Liver (tissue), 9 donors: ENCODE measurements around the gene LY6G6C. TPM values are rescaled to one million over a fixed set of nuclear protein-coding genes. Genes with fewer than 3 reads are reported as not detected.

Experiments used
- DNase-seq: peaks from one replicate; pipeline ENCODE4 v3.0.0-alpha.2; 2017; ENCODE audit warnings: low spot score
- H3K27ac ChIP-seq, 2 donors: one replicate each; pipeline ENCODE4 v1.7.0; 2013; ENCODE audit warnings: inconsistent platforms in 2 of 2, low read length in 2 of 2, control low read depth in 1 of 2, low read depth in 1 of 2, mild to moderate bottlenecking in 1 of 2
- H3K27me3 ChIP-seq, 4 donors: one replicate each; pipeline versions ENCODE4 v1.6.1 to v1.7.0; 2013; ENCODE audit warnings: low read length in 3 of 4, inconsistent platforms in 1 of 4, mild to moderate bottlenecking in 1 of 4, moderate library complexity in 1 of 4; ENCODE audit not compliant: control insufficient read depth in 4 of 4, insufficient read depth in 4 of 4
- H3K36me3 ChIP-seq, 4 donors: one replicate each; pipeline versions ENCODE4 v1.6.1 to v1.7.0; 2013; ENCODE audit warnings: low read length in 3 of 4, mild to moderate bottlenecking in 3 of 4, low read depth in 1 of 4, moderate library complexity in 1 of 4; ENCODE audit not compliant: control insufficient read depth in 4 of 4, insufficient read depth in 3 of 4
- H3K4me1 ChIP-seq, 4 donors: one replicate each; pipeline versions ENCODE4 v1.6.1 to v1.7.0; 2013; ENCODE audit warnings: low read length in 3 of 4, mild to moderate bottlenecking in 3 of 4, moderate library complexity in 1 of 4; ENCODE audit not compliant: control insufficient read depth in 4 of 4, insufficient read depth in 4 of 4
- H3K4me3 ChIP-seq, 3 donors: one replicate each; pipeline versions ENCODE4 v1.6.1 to v1.7.0; 2013; ENCODE audit warnings: low read length in 3 of 3, control low read depth in 1 of 3, low read depth in 1 of 3, mild to moderate bottlenecking in 1 of 3
- H3K9ac ChIP-seq, 2 donors: one replicate each; pipeline ENCODE4 v1.7.0; 2013; ENCODE audit warnings: low read length in 2 of 2, mild to moderate bottlenecking in 2 of 2, moderate library complexity in 2 of 2, control low read depth in 1 of 2, low read depth in 1 of 2
- H3K9me3 ChIP-seq, 4 donors: one replicate each; pipeline versions ENCODE4 v1.6.1 to v1.7.0; 2013; ENCODE audit warnings: low read length in 3 of 4; ENCODE audit not compliant: control insufficient read depth in 4 of 4
- CTCF ChIP-seq: fragments of 150-350 bp; IDR thresholded peaks from 2 replicates; pipeline ENCODE4 v1.5.1; 2017; ENCODE audit warnings: improper control_type of control experiment, low read depth, low read length; ENCODE audit not compliant: missing input control
- EGR1 ChIP-seq, 2 donors: IDR thresholded peaks; 2 replicates each; pipeline ENCODE4 v1.6.1; 2016 to 2018; ENCODE audit warnings: antibody characterized with exemption in 2 of 2, low read depth in 2 of 2
- FOXA1 ChIP-seq: IDR thresholded peaks from 2 replicates; pipeline ENCODE4 v1.6.1; 2016; ENCODE audit warnings: antibody characterized with exemption
- FOXA2 ChIP-seq: IDR thresholded peaks from 2 replicates; pipeline ENCODE4 v1.6.1; 2016; ENCODE audit warnings: antibody characterized with exemption
- HNF4A ChIP-seq, 2 donors: conservative IDR thresholded peaks; 2 replicates each; pipeline ENCODE4 v1.6.1; 2016; ENCODE audit warnings: antibody characterized with exemption in 2 of 2, mild to moderate bottlenecking in 2 of 2
- HNF4G ChIP-seq: IDR thresholded peaks from 2 replicates; pipeline ENCODE4 v1.6.1; 2016; ENCODE audit warnings: antibody characterized with exemption
- JUND ChIP-seq, 2 donors: IDR thresholded peaks; 2 replicates each; pipeline ENCODE4 v1.6.1; 2016; ENCODE audit warnings: antibody characterized with exemption in 2 of 2
- NR2F2 ChIP-seq: IDR thresholded peaks from 2 replicates; pipeline ENCODE4 v1.6.1; 2016; ENCODE audit warnings: antibody characterized with exemption
- RAD21 ChIP-seq, 2 donors: IDR thresholded peaks; 2 replicates each; pipeline ENCODE4 v1.6.1; 2016; ENCODE audit warnings: antibody characterized with exemption in 2 of 2, mild to moderate bottlenecking in 2 of 2
- RXRA ChIP-seq, 2 donors: IDR thresholded peaks; 2 replicates each; pipeline ENCODE4 v1.6.1; 2017 to 2018; ENCODE audit warnings: antibody characterized with exemption in 2 of 2, mild to moderate bottlenecking in 1 of 2
- SP1 ChIP-seq: IDR thresholded peaks from 2 replicates; pipeline ENCODE4 v1.6.1; 2018; ENCODE audit warnings: antibody characterized with exemption, mild to moderate bottlenecking
- TAF1 ChIP-seq: conservative IDR thresholded peaks from 2 replicates; pipeline ENCODE4 v1.6.1; 2016; ENCODE audit warnings: antibody characterized with exemption, mild to moderate bottlenecking
- YY1 ChIP-seq: IDR thresholded peaks from 2 replicates; pipeline ENCODE4 v1.6.1; 2016; ENCODE audit warnings: antibody characterized with exemption, mild to moderate bottlenecking
- WGBS: extraction: QIAGEN DNeasy Blood & Tissue Kit; methylation state at CpG from one replicate; pipeline ENCODE4 v1.1.7; 2013; 5-methylcytosine and 5-hydroxymethylcytosine counted together
- polyA plus RNA-seq, 2 donors: library from polyadenylated mRNA; stranded (reverse) in 1 of 2; unstranded in 1 of 2; fragments of 200-250 nt in 1 of 2; fragments of >200 nt in 1 of 2; fragmentation: Nextera tagmentation in 1 of 2; extraction: Ambion mirVana in 1 of 2; gene quantifications; one replicate each; pipeline versions ENCODE4 v1.2.1 to v1.2.3, GENCODE V29; 2013 to 2015
- total RNA-seq, 2 donors: library from RNA; depleted of rRNA; stranded (reverse); fragments of >200 nt; gene quantifications; one replicate each; pipeline ENCODE4 v1.2.3, GENCODE V29; 2014
- TF ChIP-seq, protein P1 (sequence below): IDR thresholded peaks from 2 replicates; pipeline ENCODE4 v1.6.1; 2016; ENCODE audit warnings: antibody characterized with exemption, mild to moderate bottlenecking
- TF ChIP-seq, protein P2 (sequence below): IDR thresholded peaks from 2 replicates; pipeline ENCODE4 v1.6.1; 2016; ENCODE audit warnings: antibody characterized with exemption
- TF ChIP-seq, protein P3 (sequence below): IDR thresholded peaks from 2 replicates; pipeline ENCODE4 v1.6.1; 2016; ENCODE audit warnings: antibody characterized with exemption
- TF ChIP-seq, protein P4 (sequence below): IDR thresholded peaks from 2 replicates; pipeline ENCODE4 v1.6.1; 2016; ENCODE audit warnings: antibody characterized with exemption
- donor health status: healthy.
- donor health status: healthy.
- donor health status: healthy.
- donor health status: healthy.
- donor health status: healthy.

The LY6G6C gene
- total and polyA plus RNA-seq, 4 donors: not detected

GRCh38 chr6:31737991-31738979, 16.7 kb upstream of the LY6G6C start:
- no peaks in the 10 kb centered on the region for H3K9me3 ChIP-seq
- peak overlapping the region; percentile 3 to 74 for H3K9ac ChIP-seq
- H3K4me3 ChIP-seq: no peak overlapping the region
- TF ChIP-seq, protein P1, sequence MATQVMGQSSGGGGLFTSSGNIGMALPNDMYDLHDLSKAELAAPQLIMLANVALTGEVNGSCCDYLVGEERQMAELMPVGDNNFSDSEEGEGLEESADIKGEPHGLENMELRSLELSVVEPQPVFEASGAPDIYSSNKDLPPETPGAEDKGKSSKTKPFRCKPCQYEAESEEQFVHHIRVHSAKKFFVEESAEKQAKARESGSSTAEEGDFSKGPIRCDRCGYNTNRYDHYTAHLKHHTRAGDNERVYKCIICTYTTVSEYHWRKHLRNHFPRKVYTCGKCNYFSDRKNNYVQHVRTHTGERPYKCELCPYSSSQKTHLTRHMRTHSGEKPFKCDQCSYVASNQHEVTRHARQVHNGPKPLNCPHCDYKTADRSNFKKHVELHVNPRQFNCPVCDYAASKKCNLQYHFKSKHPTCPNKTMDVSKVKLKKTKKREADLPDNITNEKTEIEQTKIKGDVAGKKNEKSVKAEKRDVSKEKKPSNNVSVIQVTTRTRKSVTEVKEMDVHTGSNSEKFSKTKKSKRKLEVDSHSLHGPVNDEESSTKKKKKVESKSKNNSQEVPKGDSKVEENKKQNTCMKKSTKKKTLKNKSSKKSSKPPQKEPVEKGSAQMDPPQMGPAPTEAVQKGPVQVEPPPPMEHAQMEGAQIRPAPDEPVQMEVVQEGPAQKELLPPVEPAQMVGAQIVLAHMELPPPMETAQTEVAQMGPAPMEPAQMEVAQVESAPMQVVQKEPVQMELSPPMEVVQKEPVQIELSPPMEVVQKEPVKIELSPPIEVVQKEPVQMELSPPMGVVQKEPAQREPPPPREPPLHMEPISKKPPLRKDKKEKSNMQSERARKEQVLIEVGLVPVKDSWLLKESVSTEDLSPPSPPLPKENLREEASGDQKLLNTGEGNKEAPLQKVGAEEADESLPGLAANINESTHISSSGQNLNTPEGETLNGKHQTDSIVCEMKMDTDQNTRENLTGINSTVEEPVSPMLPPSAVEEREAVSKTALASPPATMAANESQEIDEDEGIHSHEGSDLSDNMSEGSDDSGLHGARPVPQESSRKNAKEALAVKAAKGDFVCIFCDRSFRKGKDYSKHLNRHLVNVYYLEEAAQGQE: no peak
- TF ChIP-seq FOXA1 (peak; percentile 67), SP1 (peak; percentile 37), RAD21 (IDR thresholded peaks at IDR 0.05) (peak; percentile 40 to 51), FOXA2 (peak; percentile 83), CTCF (peak; percentile 23), JUND (IDR thresholded peaks at IDR 0.05) (peak in 1 of 2 donors; percentile 5), HNF4G (no peak), NR2F2 (peak; percentile 63), HNF4A (conservative IDR thresholded peaks at IDR 0.05) (peak; percentile 10 to 31), RXRA (IDR thresholded peaks at IDR 0.05) (peak in 1 of 2 donors; percentile 3), TAF1 (no peak), YY1 (no peak), EGR1 (IDR thresholded peaks at IDR 0.05; ENCODE audit: low read depth in 2 of 2) (peak in 1 of 2 donors; percentile 9)
- TF ChIP-seq, protein P2, sequence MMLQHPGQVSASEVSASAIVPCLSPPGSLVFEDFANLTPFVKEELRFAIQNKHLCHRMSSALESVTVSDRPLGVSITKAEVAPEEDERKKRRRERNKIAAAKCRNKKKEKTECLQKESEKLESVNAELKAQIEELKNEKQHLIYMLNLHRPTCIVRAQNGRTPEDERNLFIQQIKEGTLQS: no peak
- TF ChIP-seq, protein P3, sequence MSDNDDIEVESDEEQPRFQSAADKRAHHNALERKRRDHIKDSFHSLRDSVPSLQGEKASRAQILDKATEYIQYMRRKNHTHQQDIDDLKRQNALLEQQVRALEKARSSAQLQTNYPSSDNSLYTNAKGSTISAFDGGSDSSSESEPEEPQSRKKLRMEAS: no peak
- TF ChIP-seq, protein P4, sequence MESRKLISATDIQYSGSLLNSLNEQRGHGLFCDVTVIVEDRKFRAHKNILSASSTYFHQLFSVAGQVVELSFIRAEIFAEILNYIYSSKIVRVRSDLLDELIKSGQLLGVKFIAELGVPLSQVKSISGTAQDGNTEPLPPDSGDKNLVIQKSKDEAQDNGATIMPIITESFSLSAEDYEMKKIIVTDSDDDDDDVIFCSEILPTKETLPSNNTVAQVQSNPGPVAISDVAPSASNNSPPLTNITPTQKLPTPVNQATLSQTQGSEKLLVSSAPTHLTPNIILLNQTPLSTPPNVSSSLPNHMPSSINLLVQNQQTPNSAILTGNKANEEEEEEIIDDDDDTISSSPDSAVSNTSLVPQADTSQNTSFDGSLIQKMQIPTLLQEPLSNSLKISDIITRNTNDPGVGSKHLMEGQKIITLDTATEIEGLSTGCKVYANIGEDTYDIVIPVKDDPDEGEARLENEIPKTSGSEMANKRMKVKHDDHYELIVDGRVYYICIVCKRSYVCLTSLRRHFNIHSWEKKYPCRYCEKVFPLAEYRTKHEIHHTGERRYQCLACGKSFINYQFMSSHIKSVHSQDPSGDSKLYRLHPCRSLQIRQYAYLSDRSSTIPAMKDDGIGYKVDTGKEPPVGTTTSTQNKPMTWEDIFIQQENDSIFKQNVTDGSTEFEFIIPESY: peak; percentile 1
- WGBS: 9% methylated on average over 6 of the region's 6 CpGs
- H3K27ac ChIP-seq: peak overlapping the region; percentile 85 to 90
- H3K27me3 ChIP-seq: no peaks in the 10 kb centered on the region
- DNase-seq: peak; percentile 56
- H3K36me3 ChIP-seq: peaks cover 2 to 8% (median 6%) of the 10 kb centered on the region in 4 donors
- peaks cover 22 to 60% (median 46%) of the 10 kb centered on the region in 4 donors for H3K4me1 ChIP-seq
